Natural killer cell (primary cell): Measurements from ENCODE around the gene ADGRB3. TPM values are rescaled to one million over a fixed set of nuclear protein-coding genes. Genes with fewer than 3 reads are reported as not detected.
"Not testable (repeated sequence)": the region's sequence is repeated elsewhere in the genome, so short reads cannot be mapped to it uniquely, and the experiment has no call there.

Experiments used
- ATAC-seq, 3 donors: fragments of 150-1000 bp in 2 of 3; fragments of 200-7000 bp in 1 of 3; cut with Tn5 transposase; 1 replicate in 1 of 3; 2 replicates in 2 of 3; pipeline ENCODE4 v1.10.0; 2021; ENCODE audit warnings: mild to moderate bottlenecking in 2 of 3, moderate library complexity in 2 of 3
- DNase-seq, 2 donors: peaks; one replicate each; pipeline versions ENCODE4 v3.0.0 to v3.0.0-alpha.2; 2013 to 2021; ENCODE audit warnings: mixed read lengths in 1 of 2
- H3K27ac ChIP-seq: one replicate; pipeline ENCODE4 v1.5.1; 2013; ENCODE audit warnings: mild to moderate bottlenecking, low read length
- H3K27me3 ChIP-seq: one replicate; pipeline ENCODE4 v1.6.1; 2013; ENCODE audit warnings: low read length; ENCODE audit not compliant: control insufficient read depth, insufficient read depth
- H3K36me3 ChIP-seq: one replicate; pipeline ENCODE4 v1.6.1; 2013; ENCODE audit warnings: low read length; ENCODE audit not compliant: control insufficient read depth, insufficient read depth
- H3K4me1 ChIP-seq: one replicate; pipeline ENCODE4 v1.6.1; 2013; ENCODE audit warnings: low read length; ENCODE audit not compliant: control insufficient read depth, insufficient read depth
- H3K4me3 ChIP-seq: one replicate; pipeline ENCODE4 v1.5.1; 2013; ENCODE audit warnings: low read length
- H3K9me3 ChIP-seq: one replicate; pipeline ENCODE4 v1.6.1; 2013; ENCODE audit warnings: low read length; ENCODE audit not compliant: control insufficient read depth, insufficient read depth
- H3K27ac Mint-ChIP-seq, 2 donors: one replicate each; pipeline ENCODE4 v1.8.0; 2022; ENCODE audit warnings: mild to moderate bottlenecking in 2 of 2, mixed read lengths in 2 of 2, moderate library complexity in 1 of 2
- H3K27me3 Mint-ChIP-seq, 2 donors: one replicate each; pipeline ENCODE4 v1.8.0; 2022; ENCODE audit warnings: low read depth in 2 of 2, mixed read lengths in 2 of 2
- H3K36me3 Mint-ChIP-seq: one replicate; pipeline ENCODE4 v1.8.0; 2022; ENCODE audit warnings: mixed read lengths
- H3K4me1 Mint-ChIP-seq, 2 donors: one replicate each; pipeline ENCODE4 v1.8.0; 2022; ENCODE audit warnings: mixed read lengths in 2 of 2
- H3K4me3 Mint-ChIP-seq: one replicate; pipeline ENCODE4 v1.8.0; 2022; ENCODE audit warnings: mild to moderate bottlenecking, moderate library complexity, mixed read lengths
- H3K9me3 Mint-ChIP-seq, 2 donors: one replicate each; pipeline ENCODE4 v1.8.0; 2022; ENCODE audit warnings: mixed read lengths in 2 of 2
- WGBS: methylation state at CpG from one replicate; pipeline ENCODE4 v1.1.7; 2013; ENCODE audit warnings: missing lambda C conversion rate; ENCODE audit not compliant: insufficient coverage; 5-methylcytosine and 5-hydroxymethylcytosine counted together
- intact Hi-C: fragments of 100-400 bp; cut with micrococcal nuclease; formaldehyde crosslinking; loops from one replicate; pipeline ENCODE4 v1.14.2; 2022
- total RNA-seq, 4 donors: library from RNA; stranded (reverse); fragments of 120-200 nt in 1 of 4; gene quantifications; one replicate each; pipeline versions ENCODE4 v1.2.3 to v1.2.4, GENCODE V29; 2013 to 2022
- TF ChIP-seq, protein P1 (sequence below): fragments of 200-600 bp; IDR thresholded peaks from one replicate; pipeline ENCODE4 v1.8.0; 2022; ENCODE audit warnings: antibody characterized with exemption

The ADGRB3 gene
- total RNA-seq, 3 donors from 2014 or later (not counting 1 experiment from before 2014, with no cell fraction given), result not detected

DNA sequence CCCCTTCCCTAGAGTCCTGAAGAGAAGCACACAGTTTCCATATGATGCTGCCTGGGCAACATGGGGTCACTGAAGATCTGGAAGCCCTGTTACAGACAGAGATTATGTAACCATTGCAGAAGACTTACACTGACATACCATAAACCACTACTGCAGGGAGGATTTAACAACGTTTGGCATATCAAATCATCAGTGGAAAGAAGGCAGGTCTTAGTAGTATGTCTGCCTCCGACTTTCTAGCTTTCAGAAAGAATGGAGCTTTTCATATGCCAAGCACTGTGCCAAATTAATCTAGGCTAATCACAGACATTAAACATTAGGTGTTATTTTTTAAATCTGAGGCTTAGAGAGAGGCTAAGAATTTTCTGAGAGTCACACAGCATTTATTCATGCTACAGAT is 144.3 kb downstream of the ADGRB3 start:
- H3K27me3 Mint-ChIP-seq, result no peaks in the 10 kb centered on the region
- H3K4me3 ChIP-seq, result no peak overlapping the region
- 33% methylated on average over 1 of the region's 2 CpGs for WGBS
- ATAC-seq, result no peak
- no peak for DNase-seq
- no peaks in the 10 kb centered on the region for H3K4me1 ChIP-seq
- no peak overlapping the region for H3K4me3 Mint-ChIP-seq
- no peak overlapping the region for H3K27ac Mint-ChIP-seq
- H3K27ac ChIP-seq, result no peak overlapping the region
- no peaks in the 10 kb centered on the region for H3K36me3 Mint-ChIP-seq
- no peaks in the 10 kb centered on the region for H3K4me1 Mint-ChIP-seq
- intact Hi-C loops, result no loop called here
- H3K27me3 ChIP-seq, result no peaks in the 10 kb centered on the region
- H3K9me3 Mint-ChIP-seq, result peaks cover 4 to 7% of the 10 kb centered on the region in 2 donors
- H3K9me3 ChIP-seq, result no peaks in the 10 kb centered on the region
- TF ChIP-seq, protein P1, sequence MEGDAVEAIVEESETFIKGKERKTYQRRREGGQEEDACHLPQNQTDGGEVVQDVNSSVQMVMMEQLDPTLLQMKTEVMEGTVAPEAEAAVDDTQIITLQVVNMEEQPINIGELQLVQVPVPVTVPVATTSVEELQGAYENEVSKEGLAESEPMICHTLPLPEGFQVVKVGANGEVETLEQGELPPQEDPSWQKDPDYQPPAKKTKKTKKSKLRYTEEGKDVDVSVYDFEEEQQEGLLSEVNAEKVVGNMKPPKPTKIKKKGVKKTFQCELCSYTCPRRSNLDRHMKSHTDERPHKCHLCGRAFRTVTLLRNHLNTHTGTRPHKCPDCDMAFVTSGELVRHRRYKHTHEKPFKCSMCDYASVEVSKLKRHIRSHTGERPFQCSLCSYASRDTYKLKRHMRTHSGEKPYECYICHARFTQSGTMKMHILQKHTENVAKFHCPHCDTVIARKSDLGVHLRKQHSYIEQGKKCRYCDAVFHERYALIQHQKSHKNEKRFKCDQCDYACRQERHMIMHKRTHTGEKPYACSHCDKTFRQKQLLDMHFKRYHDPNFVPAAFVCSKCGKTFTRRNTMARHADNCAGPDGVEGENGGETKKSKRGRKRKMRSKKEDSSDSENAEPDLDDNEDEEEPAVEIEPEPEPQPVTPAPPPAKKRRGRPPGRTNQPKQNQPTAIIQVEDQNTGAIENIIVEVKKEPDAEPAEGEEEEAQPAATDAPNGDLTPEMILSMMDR, result no peak
- no peaks in the 10 kb centered on the region for H3K36me3 ChIP-seq

DNA sequence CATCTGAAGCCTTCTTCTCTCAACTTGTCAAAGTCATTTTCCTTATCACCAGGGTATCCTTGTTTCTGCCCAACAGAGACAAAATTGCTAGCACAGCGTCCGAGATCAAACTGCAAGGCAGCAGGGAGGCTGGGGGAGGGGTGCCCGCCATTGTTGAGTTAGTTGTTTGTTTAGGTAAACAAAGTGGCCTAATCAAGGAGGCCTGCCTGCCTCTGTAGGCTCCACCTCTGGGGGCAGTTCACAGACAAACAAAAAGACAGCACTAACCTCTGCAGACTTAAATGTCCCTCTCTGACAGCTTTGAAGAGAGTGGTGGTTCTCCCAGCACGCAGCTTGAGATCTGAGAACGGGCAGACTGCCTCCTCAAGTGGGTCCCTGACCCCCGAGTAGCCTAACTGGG is 155.0 kb downstream of the ADGRB3 start:
- H3K4me1 Mint-ChIP-seq, H3K27me3 ChIP-seq, DNase-seq, H3K9me3 ChIP-seq, H3K27me3 Mint-ChIP-seq, intact Hi-C loops, H3K36me3 ChIP-seq, H3K4me3 ChIP-seq, H3K4me1 ChIP-seq, H3K36me3 Mint-ChIP-seq, ATAC-seq, H3K4me3 Mint-ChIP-seq, H3K27ac ChIP-seq, H3K27ac Mint-ChIP-seq: not testable (repeated sequence)
- H3K9me3 Mint-ChIP-seq, result peaks cover 6 to 14% of the 10 kb centered on the region in 2 donors
- 94% methylated on average over 4 of the region's 6 CpGs for WGBS

DNA sequence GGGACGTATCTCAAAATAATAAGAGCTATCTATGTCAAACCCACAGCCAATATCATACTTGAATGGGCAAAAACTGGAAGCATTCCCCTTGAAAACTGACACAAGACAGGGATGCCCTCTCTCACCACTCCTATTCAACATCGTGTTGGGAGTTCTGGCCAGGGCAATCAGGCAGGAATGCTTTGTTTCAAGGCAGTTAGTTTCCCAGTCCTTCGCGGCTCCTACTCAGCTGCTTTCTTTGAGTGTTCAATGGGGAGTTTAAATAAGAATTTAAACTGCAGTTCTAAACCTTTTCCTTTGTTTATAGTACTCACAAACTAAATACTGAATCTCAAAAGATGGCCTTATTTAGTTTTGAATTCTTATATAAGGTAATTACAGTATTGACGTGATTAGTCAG is 179.9 kb downstream of the ADGRB3 start:
- H3K36me3 Mint-ChIP-seq, H3K4me1 Mint-ChIP-seq, ATAC-seq, H3K27ac Mint-ChIP-seq, intact Hi-C loops, H3K36me3 ChIP-seq, H3K27me3 Mint-ChIP-seq, H3K27me3 ChIP-seq, H3K9me3 ChIP-seq, H3K4me3 ChIP-seq, H3K27ac ChIP-seq, DNase-seq, H3K4me3 Mint-ChIP-seq, H3K4me1 ChIP-seq: not testable (repeated sequence)
- H3K9me3 Mint-ChIP-seq, result peaks cover 13% of the 10 kb centered on the region in 2 donors
- 85% methylated on average over 4 of the region's 5 CpGs for WGBS

DNA sequence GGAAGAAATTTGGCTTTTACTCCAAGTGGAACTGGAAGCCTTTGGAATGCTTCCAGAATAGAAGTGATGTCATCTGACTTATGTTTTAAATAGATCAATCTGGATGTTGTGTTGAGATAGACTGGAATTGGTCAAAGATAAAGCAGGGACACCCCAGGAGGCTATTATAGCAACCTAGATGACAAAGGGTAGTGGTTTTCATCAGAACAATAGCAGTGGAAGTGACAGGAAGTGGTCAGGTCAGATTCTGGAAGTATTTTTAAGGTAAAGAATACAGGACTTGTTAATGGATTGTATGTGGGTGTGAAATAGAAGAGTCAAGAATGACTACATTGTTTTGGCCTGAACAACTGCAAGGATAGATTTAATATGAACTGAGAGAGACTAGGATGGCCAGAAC is 191.4 kb downstream of the ADGRB3 start:
- peaks cover 14 to 16% of the 10 kb centered on the region in 2 donors for H3K9me3 Mint-ChIP-seq
- no peak for ATAC-seq
- intact Hi-C loops, result no loop called here

More for the DNA sequence above, 191.4 kb downstream of the ADGRB3 start:
- Histone ChIP-seq H3K36me3 (no peaks in the 10 kb centered on the region), H3K4me1 (no peaks in the 10 kb centered on the region), H3K27ac (no peak overlapping the region), H3K4me3 (no peak overlapping the region), H3K9me3 (no peaks in the 10 kb centered on the region), H3K27me3 (no peaks in the 10 kb centered on the region)
- Mint-ChIP-seq H3K27me3 (no peaks in the 10 kb centered on the region), H3K4me1 (no peaks in the 10 kb centered on the region), H3K36me3 (no peaks in the 10 kb centered on the region), H3K4me3 (no peak overlapping the region), H3K27ac (no peak overlapping the region)
- DNase-seq, result no peak
- TF ChIP-seq, protein P1, result no peak
